ENCODE results near the gene PRADC1. TPM values are rescaled to one million over a fixed set of nuclear protein-coding genes. Genes with fewer than 3 reads are reported as not detected.

Gene PRADC1
- total RNA-seq, 1 experiment from 2014 or later, result 18.6 TPM

DNA sequence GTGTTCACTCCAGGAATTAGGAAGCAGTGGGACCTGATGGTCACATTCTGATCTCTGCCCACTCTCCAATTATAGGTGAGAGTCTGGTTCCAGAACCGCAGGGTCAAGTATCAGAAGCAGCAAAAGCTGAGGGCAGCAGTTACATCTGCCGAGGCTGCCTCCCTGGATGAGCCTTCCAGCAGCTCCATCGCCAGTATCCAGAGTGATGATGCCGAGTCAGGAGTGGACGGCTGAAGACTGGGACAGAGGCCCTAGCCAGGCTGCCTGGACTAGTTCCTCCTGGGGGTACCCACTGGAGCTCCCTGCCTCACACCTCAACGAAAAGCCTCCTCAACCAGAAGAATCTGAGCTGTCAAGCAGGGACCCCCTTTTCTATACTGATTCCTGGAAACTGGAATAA lies 22.3 kb downstream of the PRADC1 start:
- in situ Hi-C loops (cut with HindIII; ENCODE audit: low pct_unique_long_range_greater_than_20kb, low sequenced_read_pairs) (no loop called here), intact Hi-C loops (cut with micrococcal nuclease; ENCODE audit: unreplicated experiment) (no loop called here)
- ChIA-PET CTCF (no interaction called here), POLR2A (no interaction called here)
- TF ChIP-seq, protein P1, sequence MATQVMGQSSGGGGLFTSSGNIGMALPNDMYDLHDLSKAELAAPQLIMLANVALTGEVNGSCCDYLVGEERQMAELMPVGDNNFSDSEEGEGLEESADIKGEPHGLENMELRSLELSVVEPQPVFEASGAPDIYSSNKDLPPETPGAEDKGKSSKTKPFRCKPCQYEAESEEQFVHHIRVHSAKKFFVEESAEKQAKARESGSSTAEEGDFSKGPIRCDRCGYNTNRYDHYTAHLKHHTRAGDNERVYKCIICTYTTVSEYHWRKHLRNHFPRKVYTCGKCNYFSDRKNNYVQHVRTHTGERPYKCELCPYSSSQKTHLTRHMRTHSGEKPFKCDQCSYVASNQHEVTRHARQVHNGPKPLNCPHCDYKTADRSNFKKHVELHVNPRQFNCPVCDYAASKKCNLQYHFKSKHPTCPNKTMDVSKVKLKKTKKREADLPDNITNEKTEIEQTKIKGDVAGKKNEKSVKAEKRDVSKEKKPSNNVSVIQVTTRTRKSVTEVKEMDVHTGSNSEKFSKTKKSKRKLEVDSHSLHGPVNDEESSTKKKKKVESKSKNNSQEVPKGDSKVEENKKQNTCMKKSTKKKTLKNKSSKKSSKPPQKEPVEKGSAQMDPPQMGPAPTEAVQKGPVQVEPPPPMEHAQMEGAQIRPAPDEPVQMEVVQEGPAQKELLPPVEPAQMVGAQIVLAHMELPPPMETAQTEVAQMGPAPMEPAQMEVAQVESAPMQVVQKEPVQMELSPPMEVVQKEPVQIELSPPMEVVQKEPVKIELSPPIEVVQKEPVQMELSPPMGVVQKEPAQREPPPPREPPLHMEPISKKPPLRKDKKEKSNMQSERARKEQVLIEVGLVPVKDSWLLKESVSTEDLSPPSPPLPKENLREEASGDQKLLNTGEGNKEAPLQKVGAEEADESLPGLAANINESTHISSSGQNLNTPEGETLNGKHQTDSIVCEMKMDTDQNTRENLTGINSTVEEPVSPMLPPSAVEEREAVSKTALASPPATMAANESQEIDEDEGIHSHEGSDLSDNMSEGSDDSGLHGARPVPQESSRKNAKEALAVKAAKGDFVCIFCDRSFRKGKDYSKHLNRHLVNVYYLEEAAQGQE (IDR thresholded peaks at IDR 0.05; ENCODE audit: insufficient read depth in 1 of 2, low read depth in 2 of 2, low read length in 1 of 2), result no peak
- TF ChIP-seq SIN3A (IDR thresholded peaks at IDR 0.05; ENCODE audit: borderline replicate concordance, insufficient read depth, low read depth, low read length), result no peak
- TF ChIP-seq, protein P2, sequence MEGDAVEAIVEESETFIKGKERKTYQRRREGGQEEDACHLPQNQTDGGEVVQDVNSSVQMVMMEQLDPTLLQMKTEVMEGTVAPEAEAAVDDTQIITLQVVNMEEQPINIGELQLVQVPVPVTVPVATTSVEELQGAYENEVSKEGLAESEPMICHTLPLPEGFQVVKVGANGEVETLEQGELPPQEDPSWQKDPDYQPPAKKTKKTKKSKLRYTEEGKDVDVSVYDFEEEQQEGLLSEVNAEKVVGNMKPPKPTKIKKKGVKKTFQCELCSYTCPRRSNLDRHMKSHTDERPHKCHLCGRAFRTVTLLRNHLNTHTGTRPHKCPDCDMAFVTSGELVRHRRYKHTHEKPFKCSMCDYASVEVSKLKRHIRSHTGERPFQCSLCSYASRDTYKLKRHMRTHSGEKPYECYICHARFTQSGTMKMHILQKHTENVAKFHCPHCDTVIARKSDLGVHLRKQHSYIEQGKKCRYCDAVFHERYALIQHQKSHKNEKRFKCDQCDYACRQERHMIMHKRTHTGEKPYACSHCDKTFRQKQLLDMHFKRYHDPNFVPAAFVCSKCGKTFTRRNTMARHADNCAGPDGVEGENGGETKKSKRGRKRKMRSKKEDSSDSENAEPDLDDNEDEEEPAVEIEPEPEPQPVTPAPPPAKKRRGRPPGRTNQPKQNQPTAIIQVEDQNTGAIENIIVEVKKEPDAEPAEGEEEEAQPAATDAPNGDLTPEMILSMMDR (IDR thresholded peaks at IDR 0.05), result no peak
- no peak for TF ChIP-seq TCF7L2 (IDR thresholded peaks at IDR 0.05; ENCODE audit: low read depth, low read length)
- H3K4me1 ChIP-seq (ENCODE audit: control insufficient read depth, insufficient read depth, low read length), result peaks cover 6% of the 10 kb centered on the region; the same call in 1 of the 2 replicates
- no peak overlapping the region for H3K4me3 ChIP-seq (ENCODE audit: low read depth in 2 of 2, low read length in 2 of 2)
- ATAC-seq (no peak), DNase-seq (ENCODE audit: low read depth, low spot score) (no peak)
- no TSS peak for BruUV-seq (replicated peaks)
- no peaks in the 10 kb centered on the region; the same call in 1 of the 2 replicates for H3K36me3 ChIP-seq (ENCODE audit: control insufficient read depth, insufficient read depth, low read length)
- H3K27me3 ChIP-seq (ENCODE audit: control insufficient read depth, insufficient read depth, low read length), result no peaks in the 10 kb centered on the region
- no peak overlapping the region for H3K27ac ChIP-seq (ENCODE audit: low read length)
- no peaks in the 10 kb centered on the region for H3K9me3 ChIP-seq (ENCODE audit: control insufficient read depth, insufficient read depth, low read depth, low read length)

DNA sequence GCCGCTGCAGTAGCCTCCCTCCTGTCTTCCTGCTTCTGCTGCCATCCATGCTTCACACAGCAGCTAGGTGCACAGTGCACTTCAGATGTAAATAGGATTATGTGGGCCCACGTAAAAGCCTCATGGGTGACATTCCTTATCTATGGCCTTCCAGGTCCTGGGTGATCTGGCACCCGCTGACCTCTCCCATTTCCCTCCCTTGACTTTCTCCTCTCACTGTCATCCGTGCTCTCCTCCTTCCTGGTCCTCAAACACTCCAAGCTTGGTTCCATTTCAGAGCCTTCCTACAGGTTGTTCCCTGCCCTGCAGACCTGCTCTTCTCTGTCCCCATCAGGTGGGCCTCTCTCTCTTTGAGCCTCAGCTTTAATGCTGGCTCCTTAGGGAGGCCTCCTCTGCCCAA lies 23.0 kb downstream of the PRADC1 start:
- BruUV-seq (replicated peaks), result no TSS peak
- no peak for DNase-seq (ENCODE audit: low read depth, low spot score)
- peaks cover 6% of the 10 kb centered on the region; the same call in 1 of the 2 replicates for H3K4me1 ChIP-seq (ENCODE audit: control insufficient read depth, insufficient read depth, low read length)
- intact Hi-C loops (cut with micrococcal nuclease; ENCODE audit: unreplicated experiment), result no loop called here
- no peaks in the 10 kb centered on the region; the same call in 1 of the 2 replicates for H3K36me3 ChIP-seq (ENCODE audit: control insufficient read depth, insufficient read depth, low read length)
- TF ChIP-seq, protein P1 (IDR thresholded peaks at IDR 0.05; ENCODE audit: insufficient read depth in 1 of 2, low read depth in 2 of 2, low read length in 1 of 2), result no peak
- TF ChIP-seq, protein P2 (IDR thresholded peaks at IDR 0.05), result no peak
- TF ChIP-seq TCF7L2 (IDR thresholded peaks at IDR 0.05; ENCODE audit: low read depth, low read length) (no peak), POLR2AphosphoS5 (IDR thresholded peaks at IDR 0.05; ENCODE audit: low read depth, low read length) (no peak), SIN3A (IDR thresholded peaks at IDR 0.05; ENCODE audit: borderline replicate concordance, insufficient read depth, low read depth, low read length) (no peak)
- H3K4me3 ChIP-seq (ENCODE audit: low read depth in 2 of 2, low read length in 2 of 2), result no peak overlapping the region
- in situ Hi-C loops (cut with HindIII; ENCODE audit: low pct_unique_long_range_greater_than_20kb, low sequenced_read_pairs), result no loop called here
- H3K9me3 ChIP-seq (ENCODE audit: control insufficient read depth, insufficient read depth, low read depth, low read length), result no peaks in the 10 kb centered on the region
- no peaks in the 10 kb centered on the region for H3K27me3 ChIP-seq (ENCODE audit: control insufficient read depth, insufficient read depth, low read length)
- H3K27ac ChIP-seq (ENCODE audit: low read length), result no peak overlapping the region
- ChIA-PET POLR2A (no interaction called here), CTCF (no interaction called here)
- no peak for ATAC-seq
